ENCODE measurements around the gene FCAMR.

- TF ChIP-seq CTCF (IDR thresholded peaks at IDR 0.05) (no peak), POLR2A (IDR thresholded peaks at IDR 0.05) (no peak)
Measured at GRCh38 chr1:206949208-206949607, 21.1 kb downstream of the FCAMR start.
